Fibroblast of villous mesenchyme (primary cell): Measurements from ENCODE around the gene CTNNBIP1. TPM values are rescaled to one million over a fixed set of nuclear protein-coding genes. Genes with fewer than 3 reads are reported as not detected.

Source experiments
- DNase-seq: peaks from one replicate; pipeline ENCODE4 v3.0.0-alpha.2; 2010; ENCODE audit warnings: low read depth
- H3K4me3 ChIP-seq: 2 replicates; pipeline ENCODE4 v1.5.1; 2011; ENCODE audit warnings: low read depth, mild to moderate bottlenecking, low read length
- CTCF ChIP-seq: IDR thresholded peaks from 2 replicates; pipeline ENCODE4 v1.5.1; 2012; ENCODE audit warnings: low read depth, mild to moderate bottlenecking, low read length; ENCODE audit not compliant: insufficient read depth
- total RNA-seq: library from RNA; depleted of rRNA; stranded (reverse); fragments of >200 nt; gene quantifications from 2 replicates; pipeline ENCODE4 v1.2.3, GENCODE V29; 2012

Gene CTNNBIP1
- total RNA-seq, 1 donor, result 13.4 TPM

DNA sequence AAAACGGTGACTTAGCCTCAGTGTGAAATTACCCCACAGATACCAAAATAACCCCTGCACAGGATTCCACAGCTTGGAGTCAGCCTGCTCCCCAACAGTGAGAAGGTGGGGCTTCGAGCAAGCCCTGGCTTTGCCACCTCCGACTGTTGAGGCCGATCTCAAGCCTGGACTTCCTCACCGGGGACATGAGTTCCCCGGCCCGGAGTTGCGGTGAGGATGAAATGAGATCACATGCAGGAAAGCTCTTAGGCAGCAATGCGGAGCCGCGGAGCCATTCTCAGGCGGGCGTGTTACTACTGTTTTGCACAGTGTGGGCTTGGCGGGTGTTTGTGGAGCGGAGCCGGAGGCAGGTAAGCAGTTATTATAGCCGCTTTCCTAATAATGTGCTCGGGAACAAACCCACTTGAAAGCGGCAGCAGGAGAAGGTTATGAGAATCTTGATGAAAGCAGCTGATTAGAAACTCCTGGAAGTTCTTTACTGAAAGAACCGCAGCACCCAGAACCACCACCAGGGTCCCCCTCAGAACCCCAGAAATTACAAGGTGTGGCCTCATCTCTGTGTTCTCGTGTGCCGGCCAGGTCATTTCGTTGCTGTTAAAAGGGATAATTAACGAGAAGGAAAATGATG, 82.4 kb downstream of the CTNNBIP1 start:
- TF ChIP-seq CTCF, result peak; percentile 47
- no peak overlapping the region for H3K4me3 ChIP-seq
- DNase-seq, result no peak

DNA sequence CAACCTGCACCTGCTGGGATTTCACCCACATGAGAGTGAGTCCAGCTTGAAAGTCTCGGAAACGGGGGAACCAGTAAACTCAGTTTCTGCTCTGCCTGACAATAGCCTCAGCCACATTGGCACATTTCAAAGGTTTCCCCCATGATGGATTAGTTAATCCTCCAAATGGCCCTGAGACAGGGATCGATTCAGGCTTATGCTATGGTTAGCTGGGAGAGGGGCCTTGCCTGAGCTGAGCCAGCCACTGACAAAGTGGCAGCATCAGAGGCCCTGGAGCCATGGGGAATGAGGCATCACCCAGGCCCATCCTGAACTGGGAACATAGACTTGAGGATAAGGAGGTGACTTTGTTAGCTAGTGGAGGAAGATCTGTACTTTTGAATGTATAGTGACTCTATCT, 83.5 kb downstream of the CTNNBIP1 start:
- TF ChIP-seq CTCF, result no peak
- DNase-seq, result no peak
- no peak overlapping the region for H3K4me3 ChIP-seq

GRCh38 chr1:9826087-9826486, 84.0 kb downstream of the CTNNBIP1 start:
- DNase-seq, result no peak
- H3K4me3 ChIP-seq, result no peak overlapping the region
- no peak for TF ChIP-seq CTCF

GRCh38 chr1:9825093-9826074, 84.7 kb downstream of the CTNNBIP1 start:
- peak; percentile 41 for DNase-seq
- no peak overlapping the region for H3K4me3 ChIP-seq
- no peak for TF ChIP-seq CTCF

DNA sequence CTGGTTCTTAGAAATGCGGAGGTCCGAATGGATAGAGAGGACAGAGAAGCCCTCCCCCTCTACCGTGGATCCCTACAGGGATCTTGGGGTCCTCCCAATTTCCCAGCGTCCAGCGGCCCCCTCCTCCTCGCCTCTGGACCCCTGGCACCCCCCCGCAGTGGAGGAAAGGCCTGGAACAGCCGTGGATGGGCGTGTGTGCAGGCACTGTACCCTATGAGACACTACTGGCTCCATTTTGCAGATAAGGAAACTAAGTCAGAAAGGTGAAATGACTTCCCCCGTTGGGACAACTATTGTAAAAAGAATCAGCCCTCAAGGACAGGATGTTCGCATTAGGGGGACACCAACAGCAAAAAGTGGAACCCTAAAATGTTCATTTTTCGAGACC, 85.4 kb downstream of the CTNNBIP1 start:
- no peak for TF ChIP-seq CTCF
- H3K4me3 ChIP-seq, result peak overlapping the region; percentile 59
- DNase-seq, result no peak

GRCh38 chr1:9823943-9824701, 85.9 kb downstream of the CTNNBIP1 start, which contains the start of gene CLSTN1:
CLSTN1 (minus strand) TSS chr1:9823965; CDS start chr1:9823733, 232 bp downstream.
- peak; percentile 87 for DNase-seq
- no peak for TF ChIP-seq CTCF

More at GRCh38 chr1:9823943-9824701, 85.9 kb downstream of the CTNNBIP1 start, which contains the start of gene CLSTN1:
- peak within 1 kb of the TSS; percentile 84 for H3K4me3 ChIP-seq
